GM18499 (cell line): Measurements from ENCODE around the gene AARS2.
"Not testable (repeated sequence)": the region's sequence is repeated elsewhere in the genome, so short reads cannot be mapped to it uniquely, and the experiment has no call there.

Experiments
- ATAC-seq: cut with Tn5 transposase; IDR thresholded peaks from one replicate; pipeline ENCODE4 v1.9.1; 2021; ENCODE audit warnings: moderate number of reproducible peaks; ENCODE audit not compliant: insufficient read depth, unreplicated experiment

Gene AARS2

DNA sequence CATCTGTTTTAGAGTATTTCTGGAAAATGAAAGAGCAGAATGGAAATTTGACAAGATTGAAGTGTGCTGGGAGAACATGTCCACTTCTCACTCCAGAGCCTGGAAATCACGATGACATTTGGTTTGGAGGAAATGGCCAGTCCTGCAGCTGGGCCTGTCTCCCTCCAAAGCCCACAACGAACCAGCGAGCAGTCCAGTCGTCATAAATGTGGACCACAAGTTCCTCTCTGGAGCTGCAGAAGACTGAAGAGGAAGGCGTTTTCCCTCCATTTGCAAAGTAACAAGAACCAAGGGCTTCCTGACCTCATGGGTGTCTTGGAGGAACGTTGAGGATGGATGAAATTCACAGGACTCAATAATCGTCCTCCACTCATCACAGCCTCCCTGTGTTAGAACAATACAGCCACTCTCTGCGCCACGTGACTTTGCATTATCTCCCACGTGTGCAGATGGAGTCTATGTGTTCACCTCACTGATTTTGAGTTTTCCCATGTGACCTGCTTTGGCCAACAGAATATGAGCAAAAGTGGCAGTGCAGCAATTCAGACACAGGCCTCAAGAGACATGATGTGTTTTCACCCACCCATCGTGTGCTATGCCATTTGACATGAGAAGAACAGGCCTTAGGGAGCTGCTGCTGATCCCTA is 20.2 kb upstream of the AARS2 start:
- ATAC-seq: no peak

DNA sequence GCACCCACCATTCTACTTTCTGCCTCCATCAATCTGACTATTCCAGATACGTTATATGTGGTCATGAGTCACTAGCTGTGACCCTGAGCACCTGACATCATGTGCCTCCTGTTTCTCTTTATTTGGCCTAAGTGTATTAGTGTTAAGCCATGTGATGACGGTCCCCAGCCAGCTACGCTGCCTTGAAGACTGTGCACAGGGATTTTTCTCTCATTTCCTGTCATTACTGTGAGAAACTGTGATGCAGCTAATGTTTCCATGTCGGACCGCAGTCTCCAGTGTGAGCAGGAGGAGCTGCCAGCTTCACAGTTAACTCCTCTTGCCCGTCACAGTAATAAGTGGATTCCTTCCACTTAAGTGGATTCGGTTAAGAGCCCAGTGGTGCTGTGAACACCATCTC is 19.4 kb upstream of the AARS2 start:
- no peak for ATAC-seq

DNA sequence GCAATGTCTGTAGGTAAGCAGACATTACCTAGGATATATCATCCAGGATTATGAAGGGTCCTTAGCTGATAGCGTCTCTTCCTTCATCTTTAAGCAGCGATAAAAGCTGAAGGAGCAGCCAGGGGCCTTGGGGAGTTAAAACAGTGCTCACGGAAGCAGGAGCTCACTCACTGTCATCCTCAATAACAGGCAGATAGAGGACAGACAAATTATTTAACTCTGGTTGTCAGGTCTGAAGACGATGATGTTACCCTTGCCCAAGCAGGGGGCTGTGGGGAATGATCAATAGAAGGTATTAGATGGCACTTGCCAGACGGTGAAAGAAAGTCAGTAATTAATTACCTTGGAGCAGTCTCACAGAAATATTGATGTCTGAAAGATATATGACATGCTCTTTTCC is 16.7 kb upstream of the AARS2 start:
- ATAC-seq: no peak

GRCh38 chr6:44328203-44328602 is 15.1 kb upstream of the AARS2 start:
- ATAC-seq: not testable (repeated sequence)

DNA sequence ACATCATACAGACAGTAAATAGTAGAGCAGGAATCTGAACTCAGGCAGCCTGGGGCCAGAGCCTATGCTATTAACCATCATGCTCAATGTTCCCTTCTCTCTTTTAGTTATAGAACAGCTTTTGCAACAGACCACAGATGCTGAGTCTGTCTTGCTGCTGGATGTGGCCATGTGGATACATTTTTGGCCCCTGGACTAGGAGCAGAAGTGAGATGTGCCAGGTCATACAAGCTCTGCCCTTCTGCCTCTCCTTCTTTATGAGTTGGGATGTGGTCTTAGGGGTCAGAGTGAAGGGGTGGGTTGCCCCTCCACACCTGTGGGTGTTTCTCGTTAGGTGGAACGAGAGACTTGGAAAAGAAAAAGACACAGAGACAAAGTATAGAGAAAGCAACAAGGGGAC is 14.6 kb upstream of the AARS2 start:
- ATAC-seq: no peak

- ATAC-seq: no peak
These were observed 13.9 kb upstream of the AARS2 start for GRCh38 chr6:44327096-44327495.

- no peak for ATAC-seq
These were observed 8.1 kb upstream of the AARS2 start for GRCh38 chr6:44321210-44321609.

DNA sequence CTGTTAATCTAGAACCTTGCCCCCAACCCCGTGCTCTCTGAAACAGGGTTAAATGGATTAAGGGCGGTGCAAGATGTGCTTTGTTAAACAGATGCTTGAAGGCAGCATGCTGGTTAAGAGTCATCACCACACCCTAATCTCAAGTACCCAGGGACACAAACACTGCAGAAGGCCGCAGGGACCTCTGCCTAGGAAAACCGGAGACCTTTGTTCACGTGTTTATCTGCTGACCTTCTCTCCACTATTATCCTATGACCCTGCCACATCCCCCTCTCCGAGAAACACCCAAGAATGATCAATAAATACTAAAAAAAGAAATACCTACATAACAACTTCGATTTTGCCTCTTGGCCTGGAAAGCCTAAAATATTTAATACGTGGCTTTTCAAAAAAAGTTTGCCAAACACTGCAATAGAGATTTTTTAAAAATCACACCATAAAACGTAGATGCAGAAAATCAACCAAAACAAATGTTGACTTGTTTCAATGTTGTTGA is 4.0 kb upstream of the AARS2 start:
- not testable (repeated sequence) for ATAC-seq

DNA sequence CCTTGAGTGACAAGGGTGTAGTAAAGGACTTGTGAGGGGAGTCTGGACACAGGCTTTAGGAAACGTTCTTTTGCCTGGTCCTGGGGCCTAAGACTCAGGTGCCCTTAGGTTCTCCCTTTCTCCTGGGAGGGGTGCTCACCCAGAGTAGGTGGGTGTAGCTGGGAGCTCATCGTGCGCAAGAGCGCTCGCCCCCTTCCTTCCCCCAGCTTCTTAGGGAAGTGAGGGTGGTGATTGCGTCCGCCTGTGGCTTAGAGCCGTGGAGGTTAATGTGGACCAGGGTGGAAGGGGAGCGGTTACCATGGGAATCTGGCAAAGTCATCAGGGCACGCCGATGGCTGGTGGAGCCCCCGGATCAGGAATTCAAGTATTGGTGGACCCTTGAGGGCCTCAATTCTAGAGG is 3.3 kb upstream of the AARS2 start:
- ATAC-seq: no peak

- ATAC-seq: no peak
These were observed 2.8 kb upstream of the AARS2 start for GRCh38 chr6:44315951-44316350.

DNA sequence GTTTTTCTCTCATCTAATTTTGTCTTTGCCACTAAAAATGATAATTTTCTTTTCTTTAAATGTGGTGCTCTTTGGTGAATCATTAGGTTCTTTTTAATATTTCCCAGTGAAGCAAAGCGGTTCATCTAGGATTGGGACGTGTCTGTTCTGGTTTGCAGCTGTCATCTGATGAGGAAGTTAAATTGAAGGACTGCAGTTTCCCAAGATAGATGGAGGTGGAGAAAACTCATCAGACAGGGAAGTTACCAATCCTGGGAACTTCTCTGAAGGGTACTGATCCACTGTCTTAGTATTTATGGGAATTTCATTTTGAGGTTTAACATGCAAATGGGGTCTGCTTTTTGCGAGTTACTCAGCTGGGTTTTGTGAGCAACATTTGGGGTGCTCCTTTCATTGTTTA is 2.4 kb upstream of the AARS2 start:
- no peak for ATAC-seq

DNA sequence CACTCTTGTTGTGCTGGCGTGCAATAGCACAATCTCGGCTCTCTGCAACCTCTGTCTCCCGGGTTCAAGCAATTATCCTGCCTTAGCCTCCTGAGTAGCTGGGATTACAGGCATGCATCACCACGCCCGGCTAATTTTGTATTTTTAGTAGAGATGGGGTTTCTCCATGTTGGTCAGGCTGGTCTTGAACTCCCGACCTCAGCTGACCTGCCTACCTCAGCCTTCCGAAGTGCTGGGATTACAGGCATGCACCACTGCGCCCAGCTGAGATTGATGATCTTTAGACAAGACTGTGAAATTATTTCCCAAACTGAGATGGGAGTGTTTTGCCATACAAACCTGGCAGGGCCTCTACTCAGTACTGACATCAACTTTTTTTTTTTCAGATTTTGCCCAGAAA is 1.5 kb upstream of the AARS2 start:
- ATAC-seq: not testable (repeated sequence)

DNA sequence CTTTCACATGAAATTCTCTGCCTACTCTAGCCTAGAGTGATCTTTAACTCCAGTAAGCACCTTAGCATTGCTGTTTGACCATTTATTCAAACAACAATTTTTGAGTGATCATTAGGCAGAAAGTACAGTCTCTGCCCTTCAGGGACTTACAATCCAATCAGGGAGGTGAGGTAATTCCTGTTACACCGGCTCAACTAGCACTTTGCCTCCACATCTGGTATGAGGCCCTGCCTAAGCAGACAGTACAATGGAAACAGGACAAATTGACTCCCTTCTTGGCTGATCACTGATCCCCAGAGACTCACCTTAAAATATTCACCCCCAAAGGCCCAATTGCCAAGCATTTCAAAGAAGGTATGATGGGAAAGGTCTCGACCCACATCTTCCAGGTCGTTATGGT is 1.4 kb downstream of the AARS2 start:
- no peak for ATAC-seq

- no peak for ATAC-seq
These were observed 1.8 kb downstream of the AARS2 start for GRCh38 chr6:44311304-44311703.

- ATAC-seq: no peak
These were observed 2.9 kb downstream of the AARS2 start for GRCh38 chr6:44310241-44310640.

- no peak for ATAC-seq
These were observed 3.5 kb downstream of the AARS2 start for GRCh38 chr6:44309631-44310030.

DNA sequence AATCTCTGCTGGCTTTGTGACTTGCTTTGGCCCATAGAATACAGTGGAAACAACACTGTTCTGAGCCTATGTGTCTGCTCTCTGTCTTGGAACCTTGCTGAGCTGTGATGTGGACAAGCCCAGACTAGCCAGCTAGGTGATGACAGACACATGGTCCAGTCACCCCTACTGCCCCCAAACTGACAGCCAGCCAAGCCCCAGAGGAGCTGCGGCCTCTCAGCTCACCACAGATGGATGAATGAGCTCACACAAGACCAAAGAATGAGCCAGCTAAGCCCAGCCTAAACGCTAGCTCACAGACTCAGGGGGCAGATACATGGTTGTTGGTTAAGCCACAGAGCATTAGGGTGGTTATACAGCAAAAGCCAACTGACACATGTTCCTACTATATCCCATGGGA is 4.1 kb downstream of the AARS2 start:
- ATAC-seq: no peak

DNA sequence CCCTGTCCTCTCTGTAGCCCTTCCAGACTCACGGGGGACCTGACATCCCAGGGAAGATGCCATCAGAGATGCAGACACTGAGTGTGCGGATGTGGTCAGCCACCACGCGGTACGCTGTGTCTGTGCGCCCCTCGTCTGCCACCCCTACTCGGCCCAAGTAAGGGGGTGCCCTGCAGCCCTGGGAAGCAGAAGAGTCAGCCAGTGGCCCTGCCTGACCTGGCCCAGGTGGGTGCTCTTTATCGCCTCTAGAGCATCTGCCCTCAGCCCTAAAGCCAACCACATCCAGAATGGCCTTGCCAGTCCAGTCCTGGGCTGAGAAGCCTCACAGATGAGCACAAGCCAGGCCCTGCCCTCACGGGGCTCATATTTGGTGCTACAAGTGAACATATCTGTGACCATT is 5.9 kb downstream of the AARS2 start:
- no peak for ATAC-seq

DNA sequence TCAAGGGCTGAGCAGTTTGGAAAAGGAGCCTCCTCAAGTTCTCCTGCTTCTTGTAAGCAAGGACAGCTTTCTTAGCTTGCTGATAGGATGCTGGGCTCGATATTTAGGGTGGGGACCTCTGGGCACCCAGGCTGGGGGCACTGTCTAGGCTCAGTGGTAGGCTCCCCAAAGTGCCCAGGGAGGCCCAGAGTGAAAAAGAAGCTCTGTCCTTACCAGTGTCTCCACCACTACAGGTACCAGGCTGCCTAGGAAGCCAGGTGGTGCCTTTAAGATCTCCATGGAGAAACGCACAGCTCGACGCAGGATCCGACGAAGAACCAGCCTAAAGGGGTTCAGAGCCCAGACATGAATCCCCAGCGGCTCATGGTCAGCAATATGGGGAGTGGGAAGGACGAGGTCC is 6.4 kb downstream of the AARS2 start:
- no peak for ATAC-seq

GRCh38 chr6:44305200-44305725 is 7.9 kb downstream of the AARS2 start:
- no peak for ATAC-seq

DNA sequence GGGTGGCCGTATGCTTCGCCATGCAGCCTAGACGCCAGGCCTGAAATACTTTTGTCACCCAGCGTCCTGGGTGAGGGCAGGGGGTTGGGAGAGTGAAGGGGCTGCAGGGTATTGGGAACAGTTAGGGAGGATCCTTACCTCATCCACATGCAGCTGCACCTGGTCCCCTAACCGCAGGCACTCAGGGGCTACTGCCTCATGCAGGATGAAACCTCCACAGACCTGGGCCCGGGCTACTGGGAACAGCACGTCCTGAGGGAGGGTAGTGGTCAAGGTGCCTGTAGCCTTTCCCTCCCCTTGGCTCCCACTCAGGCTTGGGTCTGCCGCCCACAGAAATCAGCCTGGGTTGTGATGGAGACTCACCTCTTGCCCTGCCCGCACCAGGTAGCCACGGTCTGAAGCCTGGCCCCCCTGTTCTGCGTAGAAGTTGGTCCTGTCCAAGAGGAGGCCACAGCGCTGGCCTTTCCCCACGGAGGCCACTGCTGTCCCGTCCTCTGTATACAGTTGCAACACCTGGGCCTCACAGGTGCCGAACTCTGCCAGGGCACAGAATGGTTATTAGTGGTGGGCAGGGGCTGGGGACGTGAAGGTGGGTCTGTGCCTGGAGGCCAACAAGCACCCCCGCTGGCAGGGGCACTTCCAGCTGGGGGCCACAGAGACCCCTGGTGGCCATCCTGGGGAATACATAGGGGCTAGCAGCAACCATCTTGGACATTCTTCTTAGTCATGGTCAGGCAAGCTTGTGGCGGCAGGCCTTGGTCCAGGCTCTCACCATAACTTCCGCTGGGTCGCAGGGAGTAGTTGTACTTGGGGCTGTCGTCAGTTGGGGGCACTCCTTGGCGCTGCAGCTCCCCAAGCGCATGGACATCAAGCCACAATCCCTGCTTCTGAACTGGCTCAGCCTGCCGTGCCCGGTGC is 8.6 kb downstream of the AARS2 start:
- ATAC-seq: no peak
